Measurements from ENCODE around the gene IRAK2.

IRAK2 gene

DNA sequence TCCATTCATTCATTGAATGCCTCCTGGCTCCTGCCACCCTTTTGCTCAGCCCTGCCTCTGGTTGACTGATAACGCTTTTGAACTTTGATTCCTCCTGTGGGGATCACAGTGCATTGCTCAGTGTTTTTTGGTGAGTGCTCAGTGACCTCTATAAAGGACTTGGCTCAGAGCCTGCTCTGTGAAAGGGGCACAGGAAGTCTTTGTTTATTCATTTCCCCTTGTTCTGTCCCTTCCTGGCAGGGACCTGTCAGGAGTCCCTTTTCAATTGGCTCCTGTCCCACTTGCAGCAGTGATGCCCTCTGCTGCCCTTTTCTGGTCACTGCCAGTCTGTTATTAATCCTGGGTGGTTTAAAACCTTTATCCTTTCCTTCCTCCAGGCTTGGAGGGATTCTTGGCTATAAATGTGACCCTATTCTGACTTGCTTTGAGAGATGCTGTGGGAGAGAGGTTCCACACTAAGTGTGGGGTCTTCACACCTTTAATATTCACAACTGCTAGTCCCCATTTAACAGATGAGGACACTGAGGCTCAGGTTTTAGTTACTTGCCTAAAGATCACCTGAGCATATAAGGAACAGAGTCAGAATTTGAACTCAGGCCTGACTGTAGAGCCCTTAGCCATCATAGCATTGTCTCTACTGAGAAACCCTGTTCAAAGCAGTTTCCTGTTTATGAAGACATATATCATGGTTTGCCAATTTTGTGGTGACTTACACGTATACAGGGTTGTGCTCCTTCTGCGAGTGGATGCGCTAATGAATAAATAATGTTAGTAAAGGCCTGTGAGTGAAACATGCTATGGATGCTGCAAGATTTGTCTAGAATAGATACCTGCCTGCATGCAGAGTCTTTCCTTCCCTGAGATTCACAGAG, 60.3 kb downstream of the IRAK2 start:
- DNase-seq (ENCODE audit: low read depth in 2 of 2), result peak in 1 of 2 donors; percentile 46

DNA sequence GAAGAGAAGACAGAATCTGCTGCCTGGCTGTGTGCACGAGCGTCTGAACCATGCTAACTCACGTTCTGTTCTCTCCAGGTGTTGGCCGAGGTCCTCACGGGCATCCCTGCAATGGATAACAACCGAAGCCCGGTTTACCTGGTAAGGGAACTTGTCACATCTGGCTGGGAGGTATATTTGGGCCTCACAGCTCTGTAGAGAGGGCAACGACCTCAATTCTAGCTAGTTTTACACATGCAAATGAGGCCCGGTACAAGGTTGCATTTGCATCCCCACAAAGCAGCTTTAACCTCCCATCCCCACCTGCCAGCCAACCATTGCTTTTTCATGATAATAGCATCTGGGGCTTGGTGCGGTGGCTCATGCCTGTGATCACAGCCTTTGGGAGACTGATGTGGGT, 61.6 kb downstream of the IRAK2 start:
- no peak for DNase-seq (ENCODE audit: low read depth in 2 of 2)

GRCh38 chr3:10228248-10228950, 63.7 kb downstream of the IRAK2 start:
- peak in 1 of 2 donors; percentile 55 for DNase-seq (ENCODE audit: low read depth in 2 of 2)

GRCh38 chr3:10229576-10229975, 64.9 kb downstream of the IRAK2 start:
- DNase-seq (ENCODE audit: low read depth in 2 of 2), result no peak

GRCh38 chr3:10232137-10232536, 67.4 kb downstream of the IRAK2 start:
- no peak for DNase-seq (ENCODE audit: low read depth in 2 of 2)

DNA sequence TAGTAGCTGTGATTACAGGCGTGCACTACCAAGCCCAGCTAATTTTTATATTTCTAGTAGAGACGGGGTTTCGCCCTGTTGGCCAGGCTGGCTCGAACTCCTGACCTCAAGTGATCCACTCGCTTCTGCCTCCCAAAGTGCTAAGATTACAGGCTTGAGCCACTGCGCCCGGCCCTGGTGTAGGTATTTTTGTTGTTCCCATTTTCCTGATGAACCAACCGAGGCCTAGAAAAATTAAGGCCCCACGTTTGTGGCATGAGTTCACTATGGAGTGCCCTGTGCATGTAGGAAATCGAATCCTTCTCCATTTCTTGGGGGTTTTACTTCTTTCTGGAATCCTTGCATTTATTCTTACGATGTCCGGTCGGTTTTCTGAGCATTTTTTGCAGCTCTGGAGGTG, 69.3 kb downstream of the IRAK2 start:
- no peak for DNase-seq (ENCODE audit: low read depth in 2 of 2)

GRCh38 chr3:10234526-10235230, 70.0 kb downstream of the IRAK2 start:
- no peak for DNase-seq (ENCODE audit: low read depth in 2 of 2)

DNA sequence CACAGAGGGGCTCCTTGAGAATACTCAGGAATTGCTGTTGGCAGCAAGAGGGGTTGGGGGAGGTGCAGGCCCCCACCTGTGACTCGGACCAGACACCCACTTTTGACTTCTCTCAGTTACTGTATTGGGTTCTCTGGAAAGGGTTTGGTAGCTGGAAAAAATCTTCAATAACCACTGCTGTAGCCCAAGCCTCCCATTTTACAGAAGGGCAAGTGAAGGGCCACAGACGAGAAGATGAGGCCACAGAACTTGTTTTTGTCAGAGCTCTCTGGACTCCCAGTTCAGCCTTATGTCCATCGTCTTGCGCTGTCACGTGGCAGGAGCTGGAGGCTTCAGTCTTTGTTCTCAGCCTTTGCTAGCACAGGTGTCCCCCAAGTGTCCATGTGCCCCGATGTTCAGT, 70.8 kb downstream of the IRAK2 start:
- DNase-seq (ENCODE audit: low read depth in 2 of 2), result no peak

- peak in 1 of 2 donors; percentile 42 for DNase-seq (ENCODE audit: low read depth in 2 of 2)
Measured at GRCh38 chr3:10238345-10239183, 73.8 kb downstream of the IRAK2 start.

DNA sequence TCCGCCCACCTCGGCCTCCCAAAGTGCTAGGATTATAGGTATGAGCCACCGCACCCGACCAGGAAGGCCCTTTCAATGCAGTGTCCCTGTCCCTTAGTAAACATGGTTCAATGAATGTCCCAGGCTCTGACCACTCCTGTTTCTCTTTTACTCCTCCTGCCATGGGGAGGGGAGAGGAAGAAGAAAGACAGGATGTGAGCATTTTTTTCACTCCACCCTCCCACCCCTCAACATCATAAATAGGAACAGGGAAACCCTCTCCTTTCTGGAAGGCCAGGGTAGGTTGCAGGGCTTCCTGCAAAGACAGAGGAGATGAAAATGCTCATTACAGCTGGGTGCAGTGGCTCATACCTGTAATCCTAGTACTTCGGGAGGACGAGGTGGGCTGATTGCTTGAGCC, 76.1 kb downstream of the IRAK2 start:
- no peak for DNase-seq (ENCODE audit: low read depth in 2 of 2)

DNA sequence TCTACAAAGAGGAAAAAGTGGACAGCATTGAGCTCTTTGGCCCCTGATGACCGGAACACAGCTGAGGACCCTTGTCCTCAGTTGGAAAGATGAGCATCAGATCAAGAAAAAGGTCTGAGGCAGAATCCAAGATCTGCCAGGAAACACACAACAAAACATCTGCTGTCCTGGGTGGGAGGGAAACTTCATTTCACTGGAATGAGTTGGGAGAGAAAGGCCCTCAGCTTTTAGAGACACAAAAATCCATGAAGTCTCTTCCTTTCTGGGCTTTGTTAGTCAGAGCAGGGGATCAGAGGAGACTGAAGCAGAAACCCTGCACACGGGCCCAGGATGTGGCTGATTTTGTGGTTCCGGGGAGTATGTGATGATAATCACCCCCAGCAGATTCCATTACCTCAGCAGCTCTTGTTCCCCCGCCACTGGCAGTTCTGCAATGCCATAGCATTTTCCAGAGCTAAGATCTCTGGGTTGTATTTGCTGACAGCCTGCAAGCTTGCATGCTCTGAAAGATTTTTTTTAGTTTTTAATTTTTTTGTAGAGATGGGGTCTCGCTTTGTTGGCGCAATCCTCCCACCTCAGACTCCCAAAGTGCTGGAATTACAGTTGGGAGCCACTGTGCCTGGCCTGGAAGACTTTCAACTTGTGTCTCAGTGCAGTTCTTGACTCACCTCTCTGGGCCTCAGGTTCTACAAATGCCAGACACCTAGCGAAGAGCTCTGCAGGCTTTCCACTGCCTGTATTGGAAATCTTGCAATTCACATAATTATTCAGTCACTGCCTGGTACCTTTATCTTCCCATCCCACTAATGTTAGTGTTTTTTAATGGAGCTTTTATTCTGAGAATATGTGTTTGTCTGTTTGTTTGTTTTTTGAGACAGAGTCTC, 77.7 kb downstream of the IRAK2 start:
- DNase-seq (ENCODE audit: low read depth in 2 of 2), result peak; percentile 67 to 68

DNA sequence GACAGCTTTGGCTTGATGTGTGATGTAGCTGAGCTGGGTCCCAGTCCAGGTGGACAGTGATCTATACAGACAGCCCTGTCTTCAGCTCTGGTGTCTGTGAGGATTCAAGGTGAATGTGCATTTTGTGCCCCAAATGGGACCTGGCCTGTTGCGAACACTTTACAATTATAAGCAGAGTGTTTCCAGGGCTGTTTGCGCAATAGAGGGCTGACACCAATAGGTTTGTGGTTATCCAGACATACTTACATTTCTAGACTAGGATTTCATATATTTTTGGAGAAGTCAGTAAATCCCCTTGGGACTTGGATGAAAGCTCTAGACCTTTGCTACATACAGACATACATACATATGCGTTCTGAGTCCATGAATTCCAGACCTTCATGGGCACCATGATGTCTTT, 79.3 kb downstream of the IRAK2 start:
- no peak for DNase-seq (ENCODE audit: low read depth in 2 of 2)

DNA sequence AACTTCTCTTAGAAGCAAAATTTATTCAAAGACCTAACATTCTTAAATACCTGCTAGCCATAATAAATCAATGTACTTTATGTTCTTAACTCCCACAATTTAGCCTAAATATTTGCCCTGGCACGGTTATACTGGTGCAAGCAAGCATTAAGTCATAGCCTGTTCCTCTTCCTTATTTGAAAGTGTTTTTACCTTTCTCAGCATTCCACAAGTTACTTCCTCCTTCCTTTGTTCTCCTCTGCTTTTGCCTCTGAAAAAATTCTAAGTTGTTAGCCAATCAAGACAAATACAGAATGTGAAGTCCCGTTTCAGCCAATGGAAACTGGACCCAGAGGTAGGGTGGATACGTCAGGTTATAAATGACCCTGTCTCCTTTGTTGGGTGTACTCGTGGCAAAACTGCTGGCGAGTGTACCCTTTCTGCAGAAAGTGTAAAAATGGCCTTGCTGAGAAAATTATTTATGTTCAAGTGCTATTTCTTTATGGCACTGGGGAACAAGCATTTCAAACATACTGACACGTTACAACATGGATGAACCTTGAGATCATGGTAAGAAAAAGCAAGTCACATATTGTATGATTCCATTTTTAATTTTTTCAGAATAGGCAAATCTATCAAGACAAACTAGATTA, 80.5 kb downstream of the IRAK2 start:
- DNase-seq (ENCODE audit: low read depth in 2 of 2), result no peak

GRCh38 chr3:10247679-10248183, 83.0 kb downstream of the IRAK2 start:
- no peak for DNase-seq (ENCODE audit: low read depth in 2 of 2)

- DNase-seq (ENCODE audit: low read depth in 2 of 2), result peak; percentile 91 to 93
Measured at GRCh38 chr3:10248184-10248983, 83.7 kb downstream of the IRAK2 start, which contains the start of gene TATDN2. Gene TATDN2, plus strand, starts transcription at chr3:10248459. Its CDS starts 742 bp downstream, at chr3:10249201.

- peak; percentile 63 to 65 for DNase-seq (ENCODE audit: low read depth in 2 of 2)
Measured at GRCh38 chr3:10248984-10249748, 84.4 kb downstream of the IRAK2 start.

DNA sequence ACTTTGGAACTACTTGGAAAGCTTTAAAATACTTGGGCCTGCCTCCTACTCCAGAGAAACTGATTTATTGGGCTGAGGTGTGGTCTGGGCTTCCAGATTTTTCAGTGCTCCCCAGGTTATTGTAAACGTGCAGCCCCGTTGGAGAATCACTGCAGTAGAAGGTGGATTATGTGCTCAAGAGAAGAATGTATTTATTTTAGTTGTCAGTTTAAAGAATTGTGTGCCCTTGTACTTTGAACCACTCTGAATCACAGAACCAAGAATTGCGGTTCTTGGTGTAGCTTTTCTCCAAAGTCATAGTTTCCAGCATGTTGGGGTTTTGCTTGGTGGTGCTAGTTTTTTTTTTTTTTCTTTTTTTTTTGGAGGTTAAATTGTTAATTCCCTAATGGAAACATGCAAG, 85.1 kb downstream of the IRAK2 start:
- DNase-seq (ENCODE audit: low read depth in 2 of 2), result no peak

DNA sequence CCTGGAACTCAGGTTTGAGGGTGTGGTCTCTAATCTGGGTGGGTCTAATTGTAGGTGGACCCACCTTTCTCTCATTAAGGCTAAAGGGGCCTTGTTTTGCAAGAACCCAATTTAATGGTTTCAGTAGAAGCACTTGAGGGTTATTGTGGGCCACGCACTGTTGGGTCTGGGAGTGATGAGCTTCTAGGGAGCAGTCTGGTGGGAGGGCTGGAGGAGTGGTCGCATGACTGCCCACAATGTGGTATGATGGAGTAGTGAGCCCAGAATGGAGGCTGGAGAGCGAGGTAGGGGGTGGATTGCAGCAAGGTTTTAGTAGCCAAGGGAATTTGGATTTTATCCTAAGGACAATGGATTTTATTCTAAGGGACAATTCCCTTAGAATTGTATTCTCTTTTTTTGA, 86.3 kb downstream of the IRAK2 start:
- no peak for DNase-seq (ENCODE audit: low read depth in 2 of 2)

All from stimulated activated CD8-positive, alpha-beta memory T cell treated with anti-CD3 and anti-CD28 coated beads, Interleukin-15, amount 100 ng/mL, for 48 hours (primary cell).